ENCODE data around the gene CYGB. TPM values are rescaled to one million over a fixed set of nuclear protein-coding genes. Genes with fewer than 3 reads are reported as not detected.

Gene CYGB
- total and polyA plus RNA-seq, 9 of the 15 experiments (the other 6 are each of a cell fraction or from before 2014, with no cell fraction given) = 0.08 to 0.95 (median 0.18) TPM; not detected in 5

- TF ChIP-seq, protein P1, sequence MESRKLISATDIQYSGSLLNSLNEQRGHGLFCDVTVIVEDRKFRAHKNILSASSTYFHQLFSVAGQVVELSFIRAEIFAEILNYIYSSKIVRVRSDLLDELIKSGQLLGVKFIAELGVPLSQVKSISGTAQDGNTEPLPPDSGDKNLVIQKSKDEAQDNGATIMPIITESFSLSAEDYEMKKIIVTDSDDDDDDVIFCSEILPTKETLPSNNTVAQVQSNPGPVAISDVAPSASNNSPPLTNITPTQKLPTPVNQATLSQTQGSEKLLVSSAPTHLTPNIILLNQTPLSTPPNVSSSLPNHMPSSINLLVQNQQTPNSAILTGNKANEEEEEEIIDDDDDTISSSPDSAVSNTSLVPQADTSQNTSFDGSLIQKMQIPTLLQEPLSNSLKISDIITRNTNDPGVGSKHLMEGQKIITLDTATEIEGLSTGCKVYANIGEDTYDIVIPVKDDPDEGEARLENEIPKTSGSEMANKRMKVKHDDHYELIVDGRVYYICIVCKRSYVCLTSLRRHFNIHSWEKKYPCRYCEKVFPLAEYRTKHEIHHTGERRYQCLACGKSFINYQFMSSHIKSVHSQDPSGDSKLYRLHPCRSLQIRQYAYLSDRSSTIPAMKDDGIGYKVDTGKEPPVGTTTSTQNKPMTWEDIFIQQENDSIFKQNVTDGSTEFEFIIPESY (CRISPR knock-in tag; IDR thresholded peaks at IDR 0.05) = peak; percentile 52
- no peak for TF ChIP-seq ZNF212 (CRISPR knock-in tag; IDR thresholded peaks at IDR 0.05)
- TF ChIP-seq, protein P2, sequence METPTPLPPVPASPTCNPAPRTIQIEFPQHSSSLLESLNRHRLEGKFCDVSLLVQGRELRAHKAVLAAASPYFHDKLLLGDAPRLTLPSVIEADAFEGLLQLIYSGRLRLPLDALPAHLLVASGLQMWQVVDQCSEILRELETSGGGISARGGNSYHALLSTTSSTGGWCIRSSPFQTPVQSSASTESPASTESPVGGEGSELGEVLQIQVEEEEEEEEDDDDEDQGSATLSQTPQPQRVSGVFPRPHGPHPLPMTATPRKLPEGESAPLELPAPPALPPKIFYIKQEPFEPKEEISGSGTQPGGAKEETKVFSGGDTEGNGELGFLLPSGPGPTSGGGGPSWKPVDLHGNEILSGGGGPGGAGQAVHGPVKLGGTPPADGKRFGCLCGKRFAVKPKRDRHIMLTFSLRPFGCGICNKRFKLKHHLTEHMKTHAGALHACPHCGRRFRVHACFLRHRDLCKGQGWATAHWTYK (CRISPR knock-in tag; IDR thresholded peaks at IDR 0.05) = peak; percentile 33; the same call in 1 of the 2 replicates
- TF ChIP-seq WHSC1 (IDR thresholded peaks at IDR 0.05; ENCODE audit: low read length) = no peak
- TF ChIP-seq CREB1 (IDR thresholded peaks at IDR 0.05) = peak; percentile 56
- TF ChIP-seq CREB1 (CRISPR knock-in tag; IDR thresholded peaks at IDR 0.05) = peak; percentile 68
- TF ChIP-seq JUN (IDR thresholded peaks at IDR 0.05; ENCODE audit: borderline replicate concordance, low read depth, low read length) = no peak; the same call in 1 of the 2 replicates
- TF ChIP-seq JUN (CRISPR knock-in tag; IDR thresholded peaks at IDR 0.05; ENCODE audit: borderline replicate concordance) = no peak
- peak; percentile 60 for TF ChIP-seq RBM39 (optimal IDR thresholded peaks at IDR 0.05; ENCODE audit: low read depth, low read length)
- TF ChIP-seq, protein P3, sequence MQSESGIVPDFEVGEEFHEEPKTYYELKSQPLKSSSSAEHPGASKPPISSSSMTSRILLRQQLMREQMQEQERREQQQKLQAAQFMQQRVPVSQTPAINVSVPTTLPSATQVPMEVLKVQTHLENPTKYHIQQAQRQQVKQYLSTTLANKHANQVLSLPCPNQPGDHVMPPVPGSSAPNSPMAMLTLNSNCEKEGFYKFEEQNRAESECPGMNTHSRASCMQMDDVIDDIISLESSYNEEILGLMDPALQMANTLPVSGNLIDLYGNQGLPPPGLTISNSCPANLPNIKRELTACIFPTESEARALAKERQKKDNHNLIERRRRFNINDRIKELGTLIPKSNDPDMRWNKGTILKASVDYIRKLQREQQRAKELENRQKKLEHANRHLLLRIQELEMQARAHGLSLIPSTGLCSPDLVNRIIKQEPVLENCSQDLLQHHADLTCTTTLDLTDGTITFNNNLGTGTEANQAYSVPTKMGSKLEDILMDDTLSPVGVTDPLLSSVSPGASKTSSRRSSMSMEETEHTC (IDR thresholded peaks at IDR 0.05) = no peak
- peak; percentile 82 for TF ChIP-seq ESRRA (IDR thresholded peaks at IDR 0.05; ENCODE audit: borderline replicate concordance, low read depth)
- peak; percentile 81 to 85 for TF ChIP-seq NRF1 (conservative IDR thresholded peaks at IDR 0.05 in 1 of 2, IDR thresholded peaks at IDR 0.05 in 1 of 2)
- TF ChIP-seq ARHGAP35 (IDR thresholded peaks at IDR 0.05; ENCODE audit: partially characterized antibody) = peak; percentile 96
Measured at GRCh38 chr17:76557368-76558197, 20.1 kb upstream of the CYGB start (continued).

Measured in K562 (cell line).